H1 (cell line): ENCODE results near the gene IRF7. TPM values are rescaled to one million over a fixed set of nuclear protein-coding genes. Genes with fewer than 3 reads are reported as not detected.

Source experiments
- CTCF ChIA-PET: fragments of 300-600 bp; sonication (Branson Sonifier 250); formaldehyde crosslinking; loops from one replicate; lab custom pipeline; 2021; ENCODE audit not compliant: partially characterized antibody; lab: Charles Lee
- POLR2A ChIA-PET: fragments of 300-600 bp; sonication (Branson Sonifier 250); formaldehyde crosslinking; loops from one replicate; lab custom pipeline; 2021; ENCODE audit warnings: inconsistent platforms; ENCODE audit not compliant: partially characterized antibody; lab: Charles Lee
- DNase-seq, 2 experiments: peaks; one replicate each; pipeline versions ENCODE4 v3.0.0 to v3.0.0-alpha.2; 2010 to 2022; ENCODE audit warnings: low spot score in 2 of 2, low read depth in 1 of 2, mixed read lengths in 1 of 2
- FAIRE-seq: peaks from 2 replicates; lab custom pipeline; 2011; peaks lifted over from hg19 to GRCh38; lab: Jason Lieb, UNC
- H2AFZ ChIP-seq: 2 replicates; pipeline ENCODE4 v1.8.1; 2012; ENCODE audit warnings: low read length, inconsistent platforms
- H2AK5ac ChIP-seq: 2 replicates; pipeline ENCODE4 v1.6.1; 2013; ENCODE audit warnings: low read depth, low read length
- H2BK120ac ChIP-seq: replicated peaks from 2 replicates; pipeline ENCODE3; 2013; ENCODE audit warnings: low read depth, low read length, inconsistent platforms
- H2BK12ac ChIP-seq: 2 replicates; pipeline ENCODE4 v1.6.1; 2013; ENCODE audit warnings: low read depth, low read length
- H2BK15ac ChIP-seq: 2 replicates; pipeline ENCODE4 v1.6.1; 2013; ENCODE audit warnings: low read length
- H2BK20ac ChIP-seq: 2 replicates; pipeline ENCODE4 v1.6.1; 2013; ENCODE audit warnings: low read length
- H2BK5ac ChIP-seq: 2 replicates; pipeline ENCODE4 v1.6.1; 2013; ENCODE audit warnings: low read depth, low read length
- H3K14ac ChIP-seq: 2 replicates; pipeline ENCODE4 v1.6.1; 2013; ENCODE audit warnings: inconsistent platforms; ENCODE audit not compliant: insufficient read length
- H3K18ac ChIP-seq: 2 replicates; pipeline ENCODE4 v1.6.1; 2013; ENCODE audit warnings: low read length; ENCODE audit errors: extremely low read depth
- H3K23ac ChIP-seq: 2 replicates; pipeline ENCODE4 v1.6.1; 2013; ENCODE audit warnings: inconsistent platforms; ENCODE audit not compliant: insufficient read length
- H3K23me2 ChIP-seq: 2 replicates; pipeline ENCODE4 v1.6.1; 2013; ENCODE audit warnings: low read depth, low read length
- H3K27ac ChIP-seq: 2 replicates; pipeline ENCODE4 v1.6.1; 2011; ENCODE audit warnings: low read depth, low read length, inconsistent platforms
- H3K27me3 ChIP-seq, 4 experiments: replicated peaks in 1 of 4; 1 replicate in 1 of 4; 2 replicates in 3 of 4; pipeline versions ENCODE4 v1.6.1 to v1.8.1; 2011 to 2013; ENCODE audit warnings: low read length in 3 of 4, mild to moderate bottlenecking in 3 of 4, inconsistent platforms in 2 of 4, mixed read lengths in 2 of 4, moderate library complexity in 1 of 4; ENCODE audit not compliant: control insufficient read depth in 3 of 4, insufficient read depth in 3 of 4; ENCODE audit errors: extremely low read depth in 1 of 4
- H3K36me3 ChIP-seq, 4 experiments: 2 replicates each; pipeline versions ENCODE4 v1.6.1 to v1.8.1; 2011 to 2013; ENCODE audit warnings: mild to moderate bottlenecking in 4 of 4, low read length in 3 of 4, moderate library complexity in 2 of 4, control low read depth in 1 of 4, inconsistent platforms in 1 of 4; ENCODE audit not compliant: insufficient read depth in 4 of 4, control insufficient read depth in 2 of 4
- H3K4ac ChIP-seq: replicated peaks from 2 replicates; pipeline ENCODE3; 2013; ENCODE audit warnings: low read length, low read depth, mixed read lengths, inconsistent platforms; ENCODE audit not compliant: insufficient read length
- H3K4me1 ChIP-seq, 4 experiments: replicated peaks in 1 of 4; 1 replicate in 1 of 4; 2 replicates in 3 of 4; pipeline versions ENCODE4 v1.6.1 to v1.8.1; 2011 to 2013; ENCODE audit warnings: low read length in 3 of 4, inconsistent platforms in 2 of 4, mixed read lengths in 1 of 4; ENCODE audit not compliant: insufficient read depth in 4 of 4, control insufficient read depth in 3 of 4
- H3K4me2 ChIP-seq, 2 experiments: 2 replicates each; pipeline versions ENCODE4 v1.6.1 to v1.8.1; 2011 to 2013; ENCODE audit warnings: low read depth in 2 of 2, low read length in 2 of 2, control low read depth in 1 of 2, inconsistent platforms in 1 of 2, mild to moderate bottlenecking in 1 of 2; ENCODE audit not compliant: insufficient read depth in 1 of 2
- H3K4me3 ChIP-seq, 4 experiments: fragments of 200-600, 300-600 bp in 1 of 4; sonication (generic), shearing (Covaris generic), sonication (Bioruptor Twin) in 1 of 4; 2 replicates each; pipeline versions ENCODE4 v1.5.1 to v1.8.1; 2011 to 2016; ENCODE audit warnings: low read length in 4 of 4, low read depth in 3 of 4, control low read depth in 2 of 4, inconsistent platforms in 2 of 4, mild to moderate bottlenecking in 2 of 4, mixed read lengths in 1 of 4, moderate library complexity in 1 of 4; ENCODE audit not compliant: insufficient read depth in 2 of 4; ENCODE audit errors: extremely low read depth in 1 of 4
- H3K56ac ChIP-seq: replicated peaks from 2 replicates; pipeline ENCODE3; 2013; ENCODE audit warnings: low read depth, mild to moderate bottlenecking, mixed read lengths, low read length, inconsistent platforms; ENCODE audit not compliant: insufficient read length
- H3K79me1 ChIP-seq: 2 replicates; pipeline ENCODE4 v1.6.1; 2013; ENCODE audit warnings: low read depth, low read length, control low read depth
- H3K79me2 ChIP-seq, 2 experiments: 2 replicates each; pipeline versions ENCODE4 v1.6.1 to v1.8.1; 2012 to 2013; ENCODE audit warnings: low read length in 2 of 2, mild to moderate bottlenecking in 2 of 2, inconsistent platforms in 1 of 2; ENCODE audit not compliant: insufficient read depth in 2 of 2, control insufficient read depth in 1 of 2
- H3K9ac ChIP-seq, 4 experiments: replicated peaks in 1 of 4; 1 replicate in 1 of 4; 2 replicates in 3 of 4; pipeline versions ENCODE4 v1.6.1 to v1.8.1; 2011 to 2013; ENCODE audit warnings: low read depth in 3 of 4, low read length in 3 of 4, control low read depth in 2 of 4, mild to moderate bottlenecking in 2 of 4, moderate library complexity in 2 of 4, inconsistent platforms in 1 of 4; ENCODE audit errors: extremely low read depth in 1 of 4
- H3K9me3 ChIP-seq, 2 experiments: 2 replicates each; pipeline versions ENCODE4 v1.6.1 to v1.8.1; 2012 to 2013; ENCODE audit warnings: mild to moderate bottlenecking in 2 of 2, moderate library complexity in 2 of 2, control low read depth in 1 of 2, inconsistent platforms in 1 of 2, low read depth in 1 of 2, low read length in 1 of 2, mixed read lengths in 1 of 2; ENCODE audit not compliant: insufficient read depth in 2 of 2
- H4K20me1 ChIP-seq, 2 experiments: replicated peaks in 1 of 2; 2 replicates each; pipeline versions ENCODE3 to v1.8.1; 2011 to 2013; ENCODE audit warnings: inconsistent platforms in 2 of 2, low read length in 2 of 2, mild to moderate bottlenecking in 1 of 2; ENCODE audit not compliant: insufficient read depth in 2 of 2, control insufficient read depth in 1 of 2
- H4K5ac ChIP-seq: 2 replicates; pipeline ENCODE4 v1.6.1; 2013; ENCODE audit warnings: low read length, low read depth, mixed read lengths, inconsistent platforms; ENCODE audit not compliant: insufficient read length
- H4K8ac ChIP-seq: 2 replicates; pipeline ENCODE4 v1.8.0; 2013; ENCODE audit warnings: mild to moderate bottlenecking, moderate library complexity, low read length, inconsistent platforms; ENCODE audit not compliant: insufficient read depth; ENCODE audit errors: extremely low read depth
- H4K91ac ChIP-seq: replicated peaks from 2 replicates; pipeline ENCODE3; 2013; ENCODE audit warnings: low read length, mixed read lengths, inconsistent platforms; ENCODE audit not compliant: insufficient read length
- BRCA1 ChIP-seq: IDR thresholded peaks from 2 replicates; pipeline ENCODE4 v1.6.1; 2012; ENCODE audit warnings: low read depth, low read length, improper control_type of control experiment
- MAX ChIP-seq: IDR thresholded peaks from 2 replicates; pipeline ENCODE4 v1.6.1; 2012; ENCODE audit warnings: inconsistent platforms
- WGBS, 2 experiments: shearing (Covaris generic) in 1 of 2; methylation state at CpG; one replicate each; pipeline versions ENCODE4 v1.1.6 to v1.1.7; 2013 to 2015; ENCODE audit warnings: low lambda C conversion rate in 2 of 2, mixed read lengths in 2 of 2, inconsistent platforms in 1 of 2, low coverage in 1 of 2, missing lambda C conversion rate in 1 of 2; ENCODE audit not compliant: insufficient replicate concordance in 2 of 2, insufficient coverage in 1 of 2, insufficient read length in 1 of 2; ENCODE audit errors: extremely low coverage in 1 of 2, missing lambda C conversion rate in 1 of 2; 5-methylcytosine and 5-hydroxymethylcytosine counted together
- polyA plus RNA-seq, 7 experiments: library from polyadenylated mRNA; depleted of rRNA in 3 of 7; stranded (reverse) in 5 of 7; unstranded in 2 of 7; fragments of >200 nt in 5 of 7; fragments of 200-250 nt in 2 of 7; gene quantifications; 1 replicate in 5 of 7; 2 replicates in 1 of 7; 4 replicates in 1 of 7; pipeline versions ENCODE4 v1.2.1 to v1.2.3, GENCODE V29; 2011 to 2013; ENCODE audit warnings: missing spikeins in 2 of 7, mixed read lengths in 2 of 7
- total RNA-seq: library from RNA; stranded (reverse); fragmentation: NEBNext Ultra II Directional; extraction: Animal tissue kit (Norgen Biotek cat#: 25700); gene quantifications from 2 replicates; pipeline ENCODE4 v1.2.1, GENCODE V29; 2021

The IRF7 gene
- total and polyA plus RNA-seq, 2 of the 8 experiments (the other 6 are each of a cell fraction or from before 2014, with no cell fraction given), result 9.1 to 9.6 TPM

GRCh38 chr11:612961-613300, 2.8 kb downstream of the IRF7 start:
- no peak overlapping the region for H3K9ac ChIP-seq
- CTCF ChIA-PET, result interaction anchor here (0.6 to 2.4 kb wide), 9 partner anchors 17 to 131 kb away, joined by 3 to 11 read pairs (median 6); no protein-coding TSS in a partner anchor

More at GRCh38 chr11:612961-613300, 2.8 kb downstream of the IRF7 start:
- FAIRE-seq (no peak), DNase-seq (no peak)
- TF ChIP-seq MAX (0 out of 2 replicates have a peak, but pooled peaks have one; percentile 63), BRCA1 (no peak)
- Histone ChIP-seq H3K79me2 (no peaks in the 10 kb centered on the region), H2BK120ac (no peak overlapping the region), H2BK5ac (no peak overlapping the region), H2AFZ (no peak overlapping the region), H3K27me3 (no peaks in the 10 kb centered on the region), H3K79me1 (peaks cover 6% of the 10 kb centered on the region), H2BK15ac (no peak overlapping the region), H2BK12ac (no peak overlapping the region), H3K18ac (no peak overlapping the region), H3K23me2 (peaks cover 3% of the 10 kb centered on the region; the same call in 1 of the 2 replicates), H3K23ac (no peak overlapping the region), H3K4me3 (no peak overlapping the region), H3K14ac (no peak overlapping the region), H3K56ac (no peak overlapping the region), H4K5ac (no peak overlapping the region), H3K9me3 (no peaks in the 10 kb centered on the region), H4K91ac (no peak overlapping the region), H3K4me2 (no peak overlapping the region; a peak in 1 of 4 replicates), H4K20me1 (peaks cover 21 to 29% of the 10 kb centered on the region in 2 experiments), H3K4ac (no peak overlapping the region), H3K4me1 (peaks cover 0 to 15% (median 3%) of the 10 kb centered on the region in 4 experiments; a peak in 5 of 7 replicates), H2AK5ac (no peak overlapping the region), H2BK20ac (no peak overlapping the region), H4K8ac (no peak overlapping the region; the same call in 1 of the 2 replicates), H3K27ac (no peak overlapping the region), H3K36me3 (peaks cover 16 to 46% (median 36%) of the 10 kb centered on the region in 4 experiments)
- POLR2A ChIA-PET, result interaction anchor here (1.0 to 2.3 kb wide), 8 partner anchors 13 to 151 kb away, joined by 3 to 20 read pairs (median 4); partner anchors contain the start of genes DRD4 and SCT
- whole genome bisulfite sequencing, 2 experiments, result 94% methylated on average over 10 of the region's 10 CpGs; no CpG with 5 or more reads in 1 of the 2 experiments
